Thoracic aorta (tissue), 2 donors: ENCODE results near the gene NHLRC3. TPM values are rescaled to one million over a fixed set of nuclear protein-coding genes. Genes with fewer than 3 reads are reported as not detected.

Experiments
- ATAC-seq: fragments of 150-250 bp; one replicate; pipeline ENCODE4 v1.8.0; 2017; ENCODE audit warnings: low read depth; ENCODE audit not compliant: insufficient number of reproducible peaks, low FRiP score
- DNase-seq: peaks from one replicate; pipeline ENCODE4 v3.0.0-alpha.2; 2020; ENCODE audit warnings: low spot score
- H3K27ac ChIP-seq, 2 donors: fragments of 200-600 bp; sonication (generic); 1 replicate in 1 of 2; 2 replicates in 1 of 2; pipeline ENCODE4 v1.5.1; 2016; ENCODE audit warnings: mild to moderate bottlenecking in 2 of 2, moderate library complexity in 2 of 2
- H3K27me3 ChIP-seq: fragments of 200-600 bp; sonication (generic); replicated peaks from 2 replicates; pipeline ENCODE4 v1.6.0; 2016; ENCODE audit warnings: mild to moderate bottlenecking; ENCODE audit not compliant: insufficient read depth
- H3K36me3 ChIP-seq: fragments of 200-600 bp; sonication (generic); one replicate; pipeline ENCODE4 v1.5.1; 2016
- H3K4me1 ChIP-seq, 2 donors: fragments of 200-600 bp; sonication (generic); 1 replicate in 1 of 2; 2 replicates in 1 of 2; pipeline versions ENCODE4 v1.5.1 to v1.6.0; 2016; ENCODE audit warnings: low read depth in 2 of 2, mild to moderate bottlenecking in 1 of 2; ENCODE audit not compliant: control insufficient read depth in 1 of 2
- H3K4me3 ChIP-seq: fragments of 200-600 bp; sonication (generic); 2 replicates; pipeline ENCODE4 v1.5.1; 2016; ENCODE audit warnings: mild to moderate bottlenecking
- H3K9me3 ChIP-seq: fragments of 200-600 bp; sonication (generic); 2 replicates; pipeline ENCODE4 v1.5.1; 2016
- total RNA-seq, 2 donors: library from RNA; depleted of rRNA; stranded (reverse); fragments of >200 nt; gene quantifications; one replicate each; pipeline versions ENCODE4 v1.1.0 to v1.2.3, GENCODE V29; 2016
- TF ChIP-seq, protein P1 (sequence below): fragments of 200-600 bp; sonication (generic); IDR thresholded peaks from one replicate; pipeline ENCODE4 v1.5.1; 2019; ENCODE audit warnings: antibody characterized with exemption

NHLRC3 gene
- total RNA-seq, 2 donors from 2014 or later = 21.7 to 27.2 TPM

DNA sequence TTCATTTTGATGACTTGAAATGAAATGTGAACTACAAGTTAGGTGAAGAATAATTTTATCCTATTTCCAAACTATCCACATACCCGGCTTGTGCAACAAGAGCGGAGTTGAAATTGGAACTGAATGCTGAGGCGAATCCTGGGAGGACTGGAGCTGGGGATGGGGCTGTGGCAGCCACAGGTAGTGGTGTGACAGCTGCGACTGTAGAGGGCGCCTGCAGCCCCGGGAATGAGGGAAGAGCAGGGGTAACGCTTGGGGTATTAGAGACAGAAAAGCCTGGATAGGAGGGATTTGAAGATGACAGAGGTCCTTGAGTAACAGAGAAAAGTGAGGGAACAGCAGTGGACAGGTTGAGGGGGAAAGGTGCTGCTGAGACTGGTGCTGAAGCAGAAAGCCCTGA is 25.6 kb upstream of the NHLRC3 start:
- H3K27me3 ChIP-seq = no peaks in the 10 kb centered on the region
- peaks cover 52% of the 10 kb centered on the region for H3K36me3 ChIP-seq
- H3K4me1 ChIP-seq = no peaks in the 10 kb centered on the region
- TF ChIP-seq, protein P1, sequence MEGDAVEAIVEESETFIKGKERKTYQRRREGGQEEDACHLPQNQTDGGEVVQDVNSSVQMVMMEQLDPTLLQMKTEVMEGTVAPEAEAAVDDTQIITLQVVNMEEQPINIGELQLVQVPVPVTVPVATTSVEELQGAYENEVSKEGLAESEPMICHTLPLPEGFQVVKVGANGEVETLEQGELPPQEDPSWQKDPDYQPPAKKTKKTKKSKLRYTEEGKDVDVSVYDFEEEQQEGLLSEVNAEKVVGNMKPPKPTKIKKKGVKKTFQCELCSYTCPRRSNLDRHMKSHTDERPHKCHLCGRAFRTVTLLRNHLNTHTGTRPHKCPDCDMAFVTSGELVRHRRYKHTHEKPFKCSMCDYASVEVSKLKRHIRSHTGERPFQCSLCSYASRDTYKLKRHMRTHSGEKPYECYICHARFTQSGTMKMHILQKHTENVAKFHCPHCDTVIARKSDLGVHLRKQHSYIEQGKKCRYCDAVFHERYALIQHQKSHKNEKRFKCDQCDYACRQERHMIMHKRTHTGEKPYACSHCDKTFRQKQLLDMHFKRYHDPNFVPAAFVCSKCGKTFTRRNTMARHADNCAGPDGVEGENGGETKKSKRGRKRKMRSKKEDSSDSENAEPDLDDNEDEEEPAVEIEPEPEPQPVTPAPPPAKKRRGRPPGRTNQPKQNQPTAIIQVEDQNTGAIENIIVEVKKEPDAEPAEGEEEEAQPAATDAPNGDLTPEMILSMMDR = no peak
- H3K9me3 ChIP-seq = no peaks in the 10 kb centered on the region
- ATAC-seq = no peak
- H3K27ac ChIP-seq = no peak overlapping the region
- H3K4me3 ChIP-seq = no peak overlapping the region
- DNase-seq = no peak

DNA sequence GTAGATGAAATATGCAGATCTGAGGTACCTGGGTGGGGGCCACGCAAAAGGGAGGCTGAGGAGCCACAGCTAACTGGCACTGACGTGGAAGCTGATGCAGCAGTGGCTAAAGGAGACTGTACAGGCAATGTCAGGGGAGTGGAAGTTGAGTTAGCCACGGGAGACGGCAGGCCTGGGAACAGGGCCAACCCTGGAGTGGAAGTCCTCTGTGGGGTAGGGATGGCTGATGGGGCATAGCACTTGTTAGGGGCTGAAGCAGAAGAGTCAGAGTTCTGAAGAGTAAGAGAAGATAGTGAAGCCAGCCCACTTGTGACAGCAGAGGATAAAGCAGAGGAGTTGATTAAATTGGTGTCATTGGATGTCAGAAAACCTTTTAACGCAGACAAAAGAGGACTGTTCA is 24.8 kb upstream of the NHLRC3 start:
- Histone ChIP-seq H3K4me1 (no peaks in the 10 kb centered on the region), H3K27ac (no peak overlapping the region), H3K9me3 (no peaks in the 10 kb centered on the region), H3K27me3 (no peaks in the 10 kb centered on the region), H3K4me3 (no peak overlapping the region), H3K36me3 (peaks cover 58% of the 10 kb centered on the region)
- TF ChIP-seq, protein P1 = no peak
- ATAC-seq = no peak
- no peak for DNase-seq

DNA sequence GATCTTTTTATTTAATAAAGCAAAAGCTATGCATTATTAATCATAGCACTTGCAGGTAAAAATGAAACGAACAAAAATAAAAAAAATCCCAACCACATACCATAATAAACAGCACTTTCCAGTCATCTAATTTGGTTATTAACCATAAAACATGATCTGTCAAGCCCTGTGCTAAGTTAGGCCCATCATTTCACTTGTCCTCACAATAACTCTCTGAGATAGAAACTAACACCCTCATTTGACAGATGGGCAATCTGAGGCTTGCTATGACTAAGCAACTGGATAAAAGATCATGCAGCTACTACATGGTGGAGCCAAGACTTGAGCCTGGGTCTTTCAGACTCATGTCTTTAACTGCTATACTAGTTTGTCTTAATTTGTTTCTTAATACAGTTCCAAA is 22.2 kb upstream of the NHLRC3 start:
- no peak for ATAC-seq
- no peak overlapping the region for H3K27ac ChIP-seq

DNA sequence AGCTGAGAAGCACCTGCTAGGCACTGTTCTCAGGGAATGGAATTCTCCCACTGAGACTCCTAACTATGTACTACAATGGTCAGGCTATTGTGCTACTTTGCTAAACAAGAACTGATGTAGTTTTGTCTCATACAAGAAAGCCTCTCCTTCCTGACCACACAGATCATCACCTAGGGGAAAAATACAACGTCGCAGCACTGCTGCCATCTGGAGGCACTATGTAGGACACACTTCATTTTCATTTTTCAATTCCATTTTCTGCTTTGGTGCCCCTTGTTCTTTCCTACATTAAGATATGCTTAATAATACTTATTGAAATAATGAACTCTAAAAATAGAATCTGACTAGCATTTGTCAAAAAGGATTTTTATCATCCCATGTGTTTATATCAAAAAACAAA is 21.5 kb upstream of the NHLRC3 start:
- Histone ChIP-seq H3K27me3 (no peaks in the 10 kb centered on the region), H3K27ac (no peak overlapping the region), H3K4me3 (no peak overlapping the region), H3K9me3 (no peaks in the 10 kb centered on the region), H3K36me3 (peaks cover 48% of the 10 kb centered on the region), H3K4me1 (no peaks in the 10 kb centered on the region)
- DNase-seq (no peak), ATAC-seq (no peak)
- TF ChIP-seq, protein P1 = no peak

More for the DNA sequence above, 22.2 kb upstream of the NHLRC3 start:
- TF ChIP-seq, protein P1 = no peak
- DNase-seq = no peak
- H3K4me1 ChIP-seq = no peaks in the 10 kb centered on the region
- no peaks in the 10 kb centered on the region for H3K9me3 ChIP-seq
- H3K27me3 ChIP-seq = no peaks in the 10 kb centered on the region
- no peak overlapping the region for H3K4me3 ChIP-seq
- peaks cover 51% of the 10 kb centered on the region for H3K36me3 ChIP-seq

DNA sequence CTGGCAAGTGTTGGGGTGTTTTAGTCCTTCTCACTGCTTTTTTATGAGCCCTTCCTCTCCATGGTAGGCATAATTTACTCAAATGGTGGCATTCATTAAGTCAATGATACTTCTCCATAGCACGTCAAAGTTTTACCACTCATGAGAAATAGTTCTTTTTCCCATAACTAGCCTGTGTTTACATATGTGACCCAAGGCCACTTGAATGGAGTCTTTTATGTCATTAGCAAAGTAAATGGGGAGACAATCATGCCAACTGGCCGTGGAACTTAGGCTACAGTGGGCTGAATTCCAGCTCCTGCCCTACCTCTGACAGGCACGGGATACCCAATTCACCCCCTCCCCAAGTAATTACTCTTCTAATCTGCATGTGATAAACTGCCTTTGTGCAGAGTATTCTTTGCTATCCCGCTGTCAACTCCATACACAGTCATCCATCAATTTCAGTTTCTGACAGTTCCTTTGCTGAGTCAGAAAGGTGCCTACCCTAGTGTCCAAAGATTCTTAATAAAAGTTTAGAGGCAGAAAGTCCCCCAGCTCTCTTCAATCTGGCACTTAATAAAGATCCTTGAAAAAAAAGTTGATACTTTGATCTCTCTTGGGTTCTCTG is 17.3 kb upstream of the NHLRC3 start:
- DNase-seq (no peak), ATAC-seq (no peak)
- Histone ChIP-seq H3K36me3 (peaks cover 33% of the 10 kb centered on the region), H3K4me3 (no peak overlapping the region), H3K4me1 (no peaks in the 10 kb centered on the region), H3K9me3 (no peaks in the 10 kb centered on the region), H3K27ac (no peak overlapping the region), H3K27me3 (no peaks in the 10 kb centered on the region)
- TF ChIP-seq, protein P1 = no peak
